Uterus (tissue), 2 donors: ENCODE results near the gene ACAP3.

Experiments used
- CTCF ChIP-seq, 4 experiments: fragments of 200-600 bp in 2 of 4; fragments of 450-650 bp in 2 of 4; sonication (generic) in 2 of 4; IDR thresholded peaks; one replicate each; pipeline ENCODE4 v1.5.1; 2016 to 2019; ENCODE audit warnings: antibody characterized with exemption in 4 of 4, mild to moderate bottlenecking in 2 of 4, moderate library complexity in 1 of 4
- POLR2A ChIP-seq, 2 donors: fragments of 450-650 bp; IDR thresholded peaks; one replicate each; pipeline ENCODE4 v1.6.1; 2016; ENCODE audit warnings: antibody characterized with exemption in 2 of 2, mild to moderate bottlenecking in 1 of 2, moderate library complexity in 1 of 2

GRCh38 chr1:1267488-1268283 is 40.0 kb downstream of the ACAP3 start:
- TF ChIP-seq CTCF (IDR thresholded peaks at IDR 0.05) (no peak), POLR2A (IDR thresholded peaks at IDR 0.05) (no peak)
